CD4-positive, alpha-beta T cell treated with Interleukin-17A for 4 hours (primary cell): ENCODE data around the gene C17orf100.
"Not testable (repeated sequence)": the region's sequence is repeated elsewhere in the genome, so short reads cannot be mapped to it uniquely, and the experiment has no call there.

Experiments
- DNase-seq: peaks from one replicate; pipeline ENCODE4 v3.0.0-alpha.2; 2020; ENCODE audit warnings: mixed read lengths

The C17orf100 gene

DNA sequence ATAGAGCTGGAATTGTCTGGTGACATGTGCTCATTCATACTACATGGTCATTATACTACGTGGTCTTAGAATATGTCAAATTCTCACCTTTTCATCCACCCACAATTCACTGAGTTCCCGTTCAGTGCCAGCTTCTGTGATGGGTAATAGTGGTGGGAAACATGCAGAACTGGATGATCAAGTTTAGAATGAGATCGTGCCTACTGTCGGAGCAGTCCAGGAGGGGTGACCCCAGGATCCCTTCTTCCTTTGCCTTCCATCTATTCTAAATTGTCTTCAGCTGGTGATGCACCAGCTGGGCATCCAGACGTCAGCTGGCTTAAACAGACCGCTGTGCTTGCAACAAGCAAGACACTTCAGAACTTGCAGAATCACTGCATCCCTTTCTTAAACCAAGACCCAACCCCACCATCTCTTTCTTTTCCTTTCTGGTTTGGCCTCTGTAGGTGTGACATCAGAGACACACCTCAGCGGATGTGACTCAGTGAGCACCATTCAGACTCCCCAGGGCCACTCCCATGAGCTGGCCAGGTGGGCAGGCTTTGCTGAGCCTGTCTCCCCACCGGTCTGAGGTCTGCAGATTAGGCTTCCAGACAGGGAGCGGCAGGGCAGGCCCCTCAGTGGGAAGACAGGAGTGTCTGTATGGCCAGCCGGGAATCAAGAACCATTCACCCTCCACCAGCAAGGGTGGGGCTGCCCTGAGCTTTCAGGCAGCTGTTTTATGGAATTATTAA, 18.1 kb downstream of the C17orf100 start:
- DNase-seq: no peak

DNA sequence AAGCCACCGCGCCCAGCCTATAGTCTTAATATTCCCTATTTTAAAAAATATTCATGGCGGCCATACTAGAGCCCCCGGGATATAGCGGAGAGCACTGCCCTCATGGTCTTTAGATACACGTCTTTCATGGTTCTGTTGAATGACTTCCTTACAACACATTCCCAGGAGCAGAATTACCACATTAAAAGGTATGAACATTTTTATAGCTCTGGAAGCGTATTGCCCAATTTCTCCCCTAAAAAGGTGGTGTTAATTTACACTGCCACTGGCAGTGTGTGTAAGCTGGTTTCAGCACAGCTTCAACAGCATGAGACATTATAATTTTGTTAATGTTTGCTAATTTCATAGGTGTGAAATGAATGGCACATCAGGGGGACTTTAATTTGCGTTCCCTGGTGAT, 19.0 kb downstream of the C17orf100 start:
- DNase-seq: no peak

DNA sequence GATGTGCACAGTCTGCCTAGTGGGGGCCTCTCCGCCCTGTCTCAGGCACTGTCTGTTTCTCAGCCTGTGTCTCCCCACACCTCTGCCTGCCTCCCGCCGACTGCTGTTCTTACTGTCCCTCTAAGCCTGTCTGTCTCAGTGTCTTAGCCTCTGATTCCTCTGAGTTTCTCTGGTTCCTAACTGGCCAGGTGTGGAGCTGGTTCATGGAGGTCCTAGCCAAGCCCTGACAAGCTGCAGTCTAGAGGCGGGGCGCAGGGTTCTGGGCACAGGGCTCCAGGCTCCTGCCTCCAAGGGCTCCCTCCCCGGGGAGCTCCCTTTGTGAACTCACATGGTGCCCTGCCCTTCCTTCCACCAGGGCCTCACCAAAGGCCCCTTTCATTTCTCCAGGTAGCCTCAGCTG, 19.4 kb downstream of the C17orf100 start:
- no peak for DNase-seq

DNA sequence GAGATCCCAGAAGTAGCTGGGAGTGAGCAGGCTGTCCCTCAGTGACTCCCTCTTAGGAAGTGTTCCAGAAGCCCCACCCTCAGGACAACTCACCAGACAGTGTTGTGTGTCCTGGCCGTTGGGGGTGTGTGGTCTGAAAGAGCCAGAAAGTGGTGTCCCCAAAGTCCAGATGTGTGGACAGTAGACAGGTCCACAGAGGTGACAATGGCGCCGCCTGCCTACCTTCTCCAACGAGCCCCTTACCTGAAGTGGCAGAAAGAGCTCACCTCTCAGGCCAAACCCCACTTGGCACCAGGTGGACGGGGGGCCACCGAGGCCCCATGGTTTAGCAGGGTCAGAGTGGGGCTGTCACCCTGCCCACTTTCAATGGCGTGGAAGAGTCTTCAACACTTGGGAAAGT, 19.9 kb downstream of the C17orf100 start:
- DNase-seq: no peak

DNA sequence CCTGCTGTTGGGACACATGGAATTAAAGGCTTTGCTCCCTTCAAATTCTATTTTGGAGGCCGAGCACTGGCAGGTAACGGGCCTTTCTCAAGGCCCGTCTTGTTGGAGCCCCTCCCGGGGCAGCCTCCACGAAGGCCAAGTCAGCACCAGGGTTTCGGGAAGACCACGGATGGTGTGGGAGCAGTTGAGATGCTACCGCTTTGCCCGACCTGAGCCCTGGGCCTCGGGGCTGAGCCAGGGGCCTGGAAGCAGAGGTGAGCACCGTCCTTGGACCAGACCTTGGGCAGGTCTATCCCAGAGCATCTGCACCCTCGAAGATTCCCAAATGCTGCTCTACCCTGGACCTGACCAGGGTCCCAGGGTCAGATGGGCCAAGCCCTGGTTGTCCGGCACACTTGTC, 23.0 kb downstream of the C17orf100 start:
- DNase-seq: no peak

DNA sequence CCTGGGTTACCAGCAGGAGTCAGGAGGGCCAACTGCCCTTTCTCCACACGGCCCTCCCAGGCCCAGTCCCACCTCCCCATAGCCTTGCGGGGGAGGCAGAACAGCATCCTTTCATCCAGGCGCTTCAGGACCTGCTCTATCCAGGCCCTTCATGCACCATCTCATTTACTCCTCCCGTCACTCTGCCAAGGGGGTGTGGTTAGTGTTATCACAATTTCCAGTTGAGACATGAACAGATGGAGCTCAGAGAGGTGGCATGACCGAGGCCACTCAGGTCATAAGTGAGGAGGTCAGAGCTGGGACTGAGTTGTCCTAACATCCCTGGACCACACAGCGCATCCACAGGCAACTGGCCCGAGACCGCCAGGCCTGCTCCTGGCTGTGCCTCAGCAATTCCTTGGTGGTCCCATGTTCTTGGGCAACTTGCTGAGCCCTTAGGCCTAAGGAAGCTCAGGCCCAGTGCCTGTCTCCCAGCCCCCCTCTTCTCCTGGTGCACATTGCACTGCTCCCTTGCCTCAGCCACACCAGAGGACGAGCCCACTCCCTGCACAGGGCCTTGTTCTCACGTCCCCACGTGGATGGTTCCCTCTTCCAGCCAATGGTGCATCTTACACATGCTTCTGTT, 23.8 kb downstream of the C17orf100 start:
- DNase-seq: no peak

DNA sequence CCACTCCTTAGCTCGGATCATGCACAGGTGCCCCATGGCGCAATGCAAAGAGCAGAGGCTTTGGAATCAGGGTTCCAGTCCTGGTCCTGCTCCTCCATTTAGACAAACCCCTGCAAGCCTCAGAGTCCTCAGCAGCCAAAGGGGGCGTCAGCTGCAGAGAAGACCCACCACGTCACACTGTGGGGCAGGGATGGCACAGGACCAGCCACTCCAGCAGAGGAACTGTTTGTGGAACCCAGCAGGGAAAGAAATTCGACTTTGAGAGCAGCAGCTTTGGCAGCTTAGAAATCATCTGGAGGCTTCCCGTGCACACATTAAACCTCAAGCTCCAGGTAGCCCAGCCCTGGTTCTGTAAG, 25.2 kb downstream of the C17orf100 start:
- DNase-seq: no peak

DNA sequence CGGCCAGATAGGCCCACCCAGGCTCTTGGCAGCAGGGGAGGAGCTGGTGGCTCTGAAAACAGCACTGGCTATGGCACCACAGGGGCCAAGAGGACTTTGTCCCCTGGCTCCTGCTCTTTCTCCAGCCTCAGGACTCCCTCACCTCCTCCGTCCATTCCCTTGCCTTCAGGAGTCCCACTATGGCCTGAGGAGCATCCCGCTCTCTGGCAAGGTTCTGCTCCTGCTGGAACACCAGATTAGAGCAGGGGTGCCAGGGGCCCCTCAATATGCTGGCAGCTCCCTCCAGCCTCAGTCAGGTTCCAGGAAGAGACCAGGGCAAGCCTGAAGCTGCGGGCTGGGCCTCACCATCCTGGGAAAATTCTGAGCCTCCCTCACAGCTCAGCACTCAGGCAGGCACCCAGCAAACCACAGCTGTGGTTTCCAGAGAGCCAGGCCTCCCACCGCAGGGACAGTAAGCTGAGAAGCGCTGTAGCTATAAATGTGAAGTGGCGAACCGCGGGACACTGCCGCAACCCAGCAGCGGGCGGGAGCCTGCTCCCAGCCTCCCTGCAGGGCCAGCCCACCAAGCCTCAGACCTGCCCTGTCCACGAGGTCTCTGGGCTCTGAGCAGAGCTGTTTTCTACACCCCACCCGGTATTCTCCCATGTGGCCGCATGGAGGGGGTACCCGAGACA, 25.7 kb downstream of the C17orf100 start:
- DNase-seq: no peak

DNA sequence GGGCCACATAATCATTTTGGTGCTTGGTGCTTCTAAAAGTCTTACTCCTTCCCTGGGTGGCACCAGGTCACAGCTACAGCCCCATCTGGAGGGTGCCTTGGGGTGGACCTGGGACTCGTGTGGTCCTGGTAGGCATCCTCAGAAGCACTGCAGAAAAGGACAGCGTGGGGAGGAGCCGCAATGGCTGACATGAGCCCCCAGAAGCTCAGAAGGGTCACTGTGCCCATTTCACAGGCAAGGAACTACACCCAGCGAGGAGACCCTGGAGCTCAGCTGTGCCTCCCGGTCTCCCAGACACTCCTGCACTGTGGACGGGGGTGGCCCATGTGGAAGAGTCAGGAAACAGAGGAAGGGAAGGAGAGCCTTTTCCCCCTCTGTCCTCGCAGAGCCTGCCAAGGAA, 26.4 kb downstream of the C17orf100 start:
- no peak for DNase-seq

DNA sequence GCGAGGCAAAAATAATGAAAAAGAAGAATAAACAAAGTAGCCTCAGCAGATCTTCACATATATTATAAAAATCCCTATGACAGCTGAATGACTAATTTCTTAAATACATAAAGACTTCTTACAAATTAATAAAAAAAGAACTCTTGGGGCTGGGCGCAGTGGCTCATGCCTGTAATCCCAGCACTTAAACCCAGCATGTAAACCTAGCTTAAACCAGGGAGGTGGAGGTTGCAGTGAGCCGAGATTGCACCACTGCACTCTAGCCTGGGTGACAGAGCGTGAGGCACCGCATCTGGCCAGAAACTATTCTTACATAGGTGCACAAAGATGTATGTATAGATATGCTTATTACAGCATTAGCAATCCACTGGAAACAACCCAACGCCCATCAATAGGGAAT, 27.7 kb downstream of the C17orf100 start:
- DNase-seq: no peak

DNA sequence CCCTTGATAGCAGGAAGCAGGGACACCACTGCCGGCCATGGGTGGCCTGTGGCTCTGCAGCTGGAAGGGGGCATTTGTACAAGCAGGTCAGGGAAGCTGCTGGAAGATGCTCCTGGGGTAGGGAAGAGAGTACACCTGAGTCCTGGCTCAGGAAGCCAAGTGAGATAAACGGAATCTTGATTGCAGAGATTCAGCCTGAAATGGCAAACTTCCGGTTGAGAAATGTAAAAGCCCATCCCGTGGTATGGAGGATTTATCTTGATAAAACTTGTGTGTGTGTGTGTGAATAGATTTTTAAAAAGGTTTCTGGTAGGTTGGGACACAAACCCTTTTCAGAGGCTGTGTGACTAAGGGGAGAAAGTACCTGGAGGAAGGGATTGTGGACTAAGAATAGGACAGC, 29.6 kb downstream of the C17orf100 start:
- DNase-seq: no peak

DNA sequence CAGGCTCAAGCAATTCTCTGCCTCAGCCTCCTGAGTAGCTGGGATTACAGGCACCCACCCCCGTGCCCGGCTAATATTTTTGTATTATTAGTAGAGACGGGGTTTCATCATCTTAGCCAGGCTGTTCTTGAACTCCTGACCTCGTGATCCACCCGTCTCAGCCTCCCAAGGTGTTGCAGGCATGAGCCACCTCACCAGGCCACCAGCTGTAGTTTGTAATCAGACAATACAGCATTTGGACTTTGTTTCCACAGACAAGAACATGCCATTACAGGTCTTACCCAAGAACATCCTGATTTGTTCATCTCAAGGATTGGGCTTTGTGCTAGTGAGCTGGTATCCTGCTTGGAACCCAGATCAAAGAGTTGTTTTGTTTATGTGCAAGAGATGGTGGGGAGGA, 30.1 kb downstream of the C17orf100 start:
- DNase-seq: no peak

DNA sequence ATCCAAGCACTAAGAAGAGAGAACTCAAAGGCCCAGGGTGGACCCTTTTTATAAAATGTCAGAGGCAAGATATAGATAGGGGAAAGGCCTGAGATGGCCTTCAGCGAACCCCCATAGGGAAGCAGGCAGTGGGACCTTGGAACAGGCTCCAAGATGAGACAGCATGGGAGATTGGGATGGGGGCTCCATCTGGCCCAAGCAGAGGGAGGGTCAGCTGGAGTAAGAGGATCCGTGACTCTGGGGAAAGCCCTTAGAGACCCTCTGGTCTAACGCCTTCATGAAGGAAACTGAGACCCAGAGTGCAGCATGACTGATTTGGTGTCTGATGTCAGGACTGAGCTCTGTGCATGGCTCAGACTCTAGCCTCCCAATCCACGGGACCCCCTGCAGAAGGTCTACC, 30.8 kb downstream of the C17orf100 start:
- DNase-seq: no peak

DNA sequence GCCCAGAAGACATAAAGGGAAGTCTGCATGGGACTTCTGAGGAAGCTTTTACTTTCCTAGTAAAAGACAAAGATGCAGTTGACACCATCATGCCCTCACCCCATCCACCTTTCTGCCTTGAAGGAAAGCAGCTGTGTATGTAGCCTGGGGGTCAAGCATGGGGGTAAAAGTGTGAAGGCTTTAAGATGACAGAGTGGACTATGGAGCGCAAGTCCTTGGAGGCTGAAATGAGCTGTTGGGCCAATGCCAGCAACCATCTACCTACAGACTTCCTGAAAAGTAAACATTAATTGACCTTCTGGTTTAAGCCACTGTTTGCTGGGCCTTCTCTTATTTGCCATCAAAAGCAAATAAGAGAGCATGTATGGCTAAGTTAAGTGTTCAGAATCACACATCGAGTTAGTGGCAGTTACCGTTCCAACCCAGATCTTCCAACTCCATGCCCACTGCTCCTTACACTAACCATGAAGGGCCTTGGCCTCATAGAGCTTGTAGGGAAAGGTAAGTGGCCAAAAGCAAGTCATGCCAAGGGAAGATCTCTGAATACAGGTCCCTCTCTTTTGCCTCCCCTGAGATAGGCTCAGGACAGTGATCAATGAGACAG, 31.6 kb downstream of the C17orf100 start:
- no peak for DNase-seq

DNA sequence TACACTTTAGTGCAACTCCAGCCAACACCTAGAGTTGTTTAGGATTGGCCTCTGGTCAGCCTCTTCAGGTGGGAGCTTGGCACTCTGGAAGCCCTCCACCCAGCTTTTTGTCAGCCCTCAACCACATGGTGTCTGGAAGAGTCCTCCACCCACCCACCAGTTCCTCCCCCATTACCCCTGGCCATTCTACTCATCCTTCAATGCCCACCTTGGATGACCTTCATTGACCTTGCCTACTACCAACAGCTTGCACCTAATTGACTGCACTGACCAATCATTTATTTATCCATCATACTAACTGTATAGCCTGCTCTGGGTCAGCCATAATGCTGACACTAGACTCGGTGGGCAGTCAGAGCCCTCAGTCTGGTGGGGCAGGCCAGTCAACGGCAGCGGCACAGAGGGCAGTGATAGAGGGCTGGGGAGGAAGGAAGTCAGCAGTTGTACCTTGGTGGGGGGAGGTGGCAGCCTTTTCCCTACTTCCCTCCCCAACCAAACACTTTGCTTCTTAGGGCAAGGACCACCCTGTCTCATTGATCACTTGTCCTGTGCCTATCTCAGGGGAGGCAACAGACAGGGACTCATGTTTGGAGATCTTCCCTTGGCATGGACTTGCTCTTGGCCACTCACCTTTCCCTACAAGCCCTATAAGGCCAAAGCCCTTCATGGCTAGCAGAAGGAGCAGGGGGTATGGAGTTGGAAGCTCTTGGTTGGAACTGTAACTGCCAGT, 32.3 kb downstream of the C17orf100 start:
- DNase-seq: no peak

DNA sequence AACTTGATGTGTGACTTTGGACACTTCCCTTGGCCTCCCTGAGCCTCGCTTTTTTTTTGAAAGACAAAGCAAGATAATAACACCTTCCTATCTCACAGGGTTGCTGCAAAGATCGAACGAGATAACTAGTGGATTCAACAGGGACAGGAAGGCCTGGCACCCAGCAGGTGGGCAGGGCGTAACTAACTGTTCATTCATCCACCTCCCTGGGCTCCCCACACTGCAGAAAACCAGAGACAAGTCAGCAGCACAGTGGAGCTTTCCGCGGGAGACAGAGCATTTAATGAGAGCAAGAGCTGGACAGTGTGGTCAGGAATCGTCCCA, 32.9 kb downstream of the C17orf100 start:
- no peak for DNase-seq

DNA sequence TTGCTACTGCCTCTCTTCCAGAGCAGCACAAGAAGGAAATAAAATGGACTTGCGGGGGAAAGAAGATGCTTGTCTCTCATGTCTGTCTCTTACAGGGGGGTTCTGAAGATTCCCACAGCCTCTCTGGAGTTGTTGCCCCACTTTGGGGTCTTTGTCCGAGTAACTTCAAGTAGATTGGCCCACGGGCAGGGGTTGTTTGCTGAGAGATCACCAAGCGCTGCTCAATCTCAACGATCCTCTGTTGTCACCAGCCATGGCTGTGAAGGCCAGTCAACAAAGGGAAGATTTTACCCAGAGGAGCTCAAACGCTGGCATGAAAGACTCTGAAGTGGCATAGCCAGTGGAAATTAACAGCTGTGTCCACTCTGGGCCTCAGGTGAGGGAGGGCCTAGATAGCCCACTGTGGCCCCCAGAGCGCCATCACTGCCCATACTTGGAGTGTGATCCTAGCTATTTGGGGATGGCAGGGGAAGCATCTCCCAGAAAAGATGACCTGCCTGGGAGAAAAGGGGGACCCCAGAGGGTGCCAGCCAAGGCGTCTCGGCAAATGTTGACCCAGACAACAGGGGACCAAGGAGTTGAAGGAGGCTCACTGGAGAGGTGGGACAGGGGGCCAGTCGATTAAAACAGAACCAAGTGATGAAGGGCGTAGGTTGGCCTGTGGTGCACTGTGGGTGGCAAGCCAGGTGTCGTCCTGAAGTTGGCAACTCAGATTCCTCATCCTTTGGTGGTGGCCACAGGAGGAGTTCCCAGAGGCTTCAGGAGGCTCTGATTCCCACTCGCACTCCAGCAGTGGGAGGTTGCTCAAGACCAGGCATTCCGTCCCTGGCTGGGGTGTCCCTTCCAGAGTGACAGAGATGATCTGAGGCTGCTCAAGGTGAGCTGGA, 33.6 kb downstream of the C17orf100 start:
- DNase-seq: no peak

DNA sequence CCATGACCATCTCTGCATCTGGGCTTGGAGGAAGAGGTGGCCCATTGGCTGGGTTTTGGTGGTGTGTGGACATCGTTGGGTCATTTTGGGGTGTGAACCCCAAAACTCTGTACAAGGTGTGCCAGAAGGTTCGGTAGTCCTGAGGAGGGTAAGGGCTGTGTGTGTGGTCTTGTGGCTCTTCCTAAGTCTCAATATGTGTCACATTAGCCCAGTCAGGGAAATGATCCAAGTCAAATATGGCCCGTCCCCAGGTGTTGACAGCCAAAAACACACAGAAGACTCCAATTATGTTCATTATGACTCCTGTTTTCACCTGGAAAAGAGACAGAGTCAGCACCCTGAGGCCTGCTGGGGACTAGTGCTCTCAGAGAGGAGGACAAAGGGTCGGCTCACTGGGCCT, 34.5 kb downstream of the C17orf100 start:
- no peak for DNase-seq

DNA sequence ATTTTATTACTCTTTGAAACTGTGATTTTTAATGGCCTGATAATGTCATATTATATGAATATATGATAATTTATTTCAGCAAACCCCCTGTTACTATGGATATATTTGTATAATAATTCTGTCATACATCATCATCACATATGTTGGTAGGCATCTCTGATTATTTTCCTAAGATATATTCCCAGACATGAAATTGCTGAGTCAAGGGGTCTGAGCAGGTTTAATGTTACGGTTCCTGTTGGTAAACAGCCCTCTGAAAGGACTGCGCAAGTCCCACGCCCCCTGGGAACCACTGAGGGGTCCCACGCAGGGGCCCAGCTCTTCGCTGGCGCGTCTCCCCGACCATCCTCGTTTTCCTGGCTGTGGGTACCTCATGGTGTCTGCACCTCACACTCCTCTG, 37.4 kb downstream of the C17orf100 start:
- no peak for DNase-seq

DNA sequence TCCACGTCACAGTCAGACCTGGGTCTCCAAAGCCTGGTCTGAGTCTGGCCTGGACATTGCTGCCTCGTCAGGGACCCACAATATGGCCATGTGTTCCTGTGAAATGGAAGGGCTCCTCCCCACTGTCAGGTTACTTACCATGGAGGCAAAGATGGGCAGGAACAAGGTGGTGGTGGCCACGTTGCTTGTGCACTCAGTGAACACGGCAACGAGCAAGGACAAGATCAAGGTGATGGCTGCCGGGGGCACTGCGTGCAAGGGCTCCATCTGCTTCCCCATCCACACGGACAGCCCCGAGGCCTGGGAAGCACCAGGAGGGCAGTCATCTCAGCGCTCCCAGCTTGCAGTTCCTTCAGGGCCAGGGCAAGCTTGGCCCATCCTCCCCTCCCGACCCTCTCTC, 39.1 kb downstream of the C17orf100 start:
- no peak for DNase-seq

DNA sequence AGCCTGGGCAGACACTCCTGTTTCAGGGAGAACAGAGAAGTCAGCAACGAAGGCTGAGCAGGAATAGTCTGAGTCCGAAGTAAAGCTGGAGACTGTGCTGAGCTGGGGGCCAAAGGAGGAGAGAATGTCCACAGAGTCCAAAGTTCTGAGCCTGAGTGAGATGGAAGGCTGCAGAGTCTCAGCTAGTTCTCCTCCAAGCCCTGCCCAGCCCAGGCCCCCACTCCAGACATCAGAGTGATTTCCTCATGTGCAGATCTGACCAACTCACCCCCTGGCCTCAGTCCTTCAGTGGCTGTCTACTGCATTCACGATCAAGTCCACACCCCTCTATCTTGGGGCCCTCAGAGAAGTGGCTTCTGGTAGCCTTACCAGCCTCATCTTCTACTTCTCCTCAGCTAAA, 40.0 kb downstream of the C17orf100 start:
- no peak for DNase-seq

DNA sequence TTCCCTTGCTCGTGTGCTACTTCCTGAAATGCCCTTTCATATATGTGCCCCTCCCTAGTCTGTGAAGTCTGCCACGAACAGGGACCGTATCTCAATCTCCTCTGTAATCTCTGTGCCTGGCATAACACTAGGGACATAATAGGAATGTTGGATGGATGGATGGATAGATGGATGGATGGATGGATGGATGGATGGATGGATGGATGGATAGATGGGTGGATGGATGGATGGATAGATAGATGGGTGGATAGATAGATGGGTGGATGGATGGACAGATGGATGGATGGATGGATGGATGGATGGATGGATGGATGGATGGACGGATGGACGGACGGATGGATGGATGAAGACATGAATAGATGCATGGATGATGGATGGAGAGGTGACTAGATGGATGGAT, 40.4 kb downstream of the C17orf100 start:
- not testable (repeated sequence) for DNase-seq
